A673 (cell line): ENCODE measurements around the gene LAMA4. TPM values are rescaled to one million over a fixed set of nuclear protein-coding genes. Genes with fewer than 3 reads are reported as not detected.

Experiments
- Bru-seq: library from RNA; stranded (reverse); fragments of 400-500 nt; gene quantifications from one replicate; lab custom pipeline; 2021; lab: Mats Ljungman, UMichigan
- BruChase-seq, 2 experiments: library from RNA; stranded (reverse); fragments of 400-500 nt; gene quantifications; one replicate each; lab custom pipeline; 2021; lab: Mats Ljungman, UMichigan
- BruUV-seq: library from RNA; stranded (reverse); fragments of 400-500 nt; replicated peaks from 2 replicates; lab custom pipeline; 2021; lab: Mats Ljungman, UMichigan
- CTCF ChIA-PET: fragments of 300-600 bp; sonication (Branson Sonifier 250); formaldehyde crosslinking; loops from one replicate; lab custom pipeline; 2022; ENCODE audit warnings: antibody characterized with exemption; lab: Charles Lee
- POLR2A ChIA-PET: fragments of 300-600 bp; sonication (Branson Sonifier 250); formaldehyde crosslinking; loops from one replicate; lab custom pipeline; 2022; ENCODE audit warnings: antibody characterized with exemption; ENCODE audit not compliant: low non-redundant PET; lab: Charles Lee
- DNase-seq: peaks from one replicate; pipeline ENCODE4 v3.0.0-alpha.2; 2015; ENCODE audit warnings: low spot score
- H3K27ac ChIP-seq: fragments of 200-600 bp; sonication (generic); 2 replicates; pipeline ENCODE4 v1.5.1; 2016; ENCODE audit warnings: mixed run types, low read depth, mild to moderate bottlenecking, mixed read lengths, antibody characterized with exemption, low read length; ENCODE audit not compliant: poor library complexity, severe bottlenecking
- H3K27me3 ChIP-seq: fragments of 200-600 bp; sonication (generic); replicated peaks from 2 replicates; pipeline ENCODE4 v1.6.1; 2017; ENCODE audit warnings: mixed run types, low read depth, mild to moderate bottlenecking, mixed read lengths, antibody characterized with exemption, low read length; ENCODE audit not compliant: insufficient read depth, poor library complexity
- H3K36me3 ChIP-seq: fragments of 200-600 bp; sonication (generic); 2 replicates; pipeline ENCODE4 v1.6.1; 2016; ENCODE audit warnings: mixed run types, mild to moderate bottlenecking, mixed read lengths, antibody characterized with exemption, low read length; ENCODE audit not compliant: insufficient read depth, poor library complexity, severe bottlenecking
- H3K4me1 ChIP-seq: fragments of 200-600 bp; sonication (generic); 2 replicates; pipeline ENCODE4 v1.6.1; 2017; ENCODE audit warnings: mixed run types, mild to moderate bottlenecking, mixed read lengths, antibody characterized with exemption, low read length; ENCODE audit not compliant: insufficient read depth, poor library complexity, severe bottlenecking
- H3K4me3 ChIP-seq: fragments of 200-600 bp; sonication (generic); 2 replicates; pipeline ENCODE4 v1.5.1; 2016; ENCODE audit warnings: low read depth, mixed run types, mild to moderate bottlenecking, mixed read lengths, low read length; ENCODE audit not compliant: poor library complexity, severe bottlenecking
- H3K9me3 ChIP-seq: fragments of 200-600 bp; sonication (generic); 2 replicates; pipeline ENCODE4 v1.6.1; 2016; ENCODE audit warnings: mixed run types, low read depth, mild to moderate bottlenecking, mixed read lengths, antibody characterized with exemption, low read length; ENCODE audit not compliant: poor library complexity, severe bottlenecking
- CTCF ChIP-seq: fragments of 300-800, 200-600 bp; sonication (generic); conservative IDR thresholded peaks from 2 replicates; pipeline ENCODE4 v1.5.1; 2017; ENCODE audit warnings: low read depth, mild to moderate bottlenecking, antibody characterized with exemption, low read length, moderate library complexity, mixed read lengths
- EZH2 ChIP-seq: fragments of 200-600 bp; sonication (generic); IDR thresholded peaks from 2 replicates; pipeline ENCODE4 v1.6.1; 2017; ENCODE audit warnings: borderline replicate concordance, low read depth, mild to moderate bottlenecking, mixed read lengths, antibody characterized with exemption, low read length; ENCODE audit not compliant: poor library complexity, severe bottlenecking
- intact Hi-C: fragments of 100-400 bp; cut with micrococcal nuclease; formaldehyde crosslinking; loops from one replicate; pipeline ENCODE4 v1.10.0; 2022; ENCODE audit not compliant: unreplicated experiment
- long read RNA-seq: library from polyadenylated mRNA; stranded (forward); transcript quantifications from one replicate; pipeline ENCODE4 v2.0.0, GENCODE V29; 2022
- total RNA-seq: library from RNA; stranded (reverse); gene quantifications from 2 replicates; pipeline ENCODE4 v1.2.3, GENCODE V29; 2021

The LAMA4 gene
- total RNA-seq (1.2 and 2.0 TPM in 2 replicates), Bru-seq, nascent RNA (percentile 20 among the genes with signal in this experiment), BruChase-seq, experiment 1, labeled RNA remaining after a 2-hour chase (percentile 14 among the genes with signal in this experiment), BruChase-seq, experiment 2, labeled RNA remaining after a 6-hour chase (percentile 14 among the genes with signal in this experiment)
- long read RNA-seq, partial matches to known transcripts, result 1 of 4 reads
- long read RNA-seq, other reads (novel, unspliced or antisense), result 3 of 4 reads

GRCh38 chr6:112253841-112254816, at the start of gene LAMA4:
LAMA4 (minus strand) TSS chr6:112254567; CDS start chr6:112254150, 417 bp downstream.
- Histone ChIP-seq H3K9me3 (no peaks in the 10 kb centered on the region), H3K4me3 (peak within 1 kb of the TSS; percentile 51), H3K36me3 (no peaks in the 10 kb centered on the region), H3K4me1 (no peaks in the 10 kb centered on the region), H3K27ac (no peak within 1 kb of the TSS), H3K27me3 (peaks cover 14% of the 10 kb centered on the region)
- DNase-seq, result peak; percentile 51
- intact Hi-C loops, result no loop called here
- CTCF ChIA-PET, result interaction anchor here (0.9 kb wide), 1 partner anchor 15 kb away, joined by 3 read pairs; no protein-coding TSS in a partner anchor
- BruUV-seq, result no TSS peak
- POLR2A ChIA-PET, result no interaction called here
- TF ChIP-seq CTCF (no peak), EZH2 (no peak)

DNA sequence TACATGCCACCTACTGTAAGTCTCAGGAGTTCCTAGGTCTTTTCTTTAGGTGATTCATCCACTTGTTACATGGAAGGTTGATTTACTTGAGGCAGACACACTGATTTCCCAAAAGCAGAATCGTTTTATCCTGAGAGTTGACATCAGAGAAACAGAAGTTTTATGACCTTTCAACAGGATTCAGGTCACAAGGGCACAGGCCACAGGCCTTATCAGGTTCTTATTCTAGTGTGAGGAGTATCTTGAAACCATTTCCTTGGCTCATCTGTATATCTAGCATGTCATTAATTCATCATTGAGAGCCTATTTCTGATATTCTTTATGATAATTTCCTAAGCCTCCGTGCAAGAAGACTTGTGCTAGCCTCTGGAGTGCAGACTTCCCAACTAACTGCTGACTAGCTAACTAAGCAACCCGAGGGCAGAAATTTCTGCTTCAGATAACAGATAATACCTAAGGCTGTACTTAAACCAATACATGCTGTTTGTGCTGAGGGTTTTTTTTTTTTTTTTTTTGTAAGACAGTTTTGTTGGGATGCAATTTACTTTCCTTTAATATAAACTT, 47.9 kb upstream of the LAMA4 start:
- ChIA-PET CTCF (no interaction called here), POLR2A (no interaction called here)
- Histone ChIP-seq H3K4me1 (no peaks in the 10 kb centered on the region), H3K27ac (no peak overlapping the region), H3K9me3 (no peaks in the 10 kb centered on the region), H3K36me3 (no peaks in the 10 kb centered on the region), H3K4me3 (no peak overlapping the region), H3K27me3 (peaks cover 14% of the 10 kb centered on the region)
- intact Hi-C loops, result no loop called here
- TF ChIP-seq CTCF (no peak), EZH2 (no peak)
- BruUV-seq, result no TSS peak
- DNase-seq, result no peak

DNA sequence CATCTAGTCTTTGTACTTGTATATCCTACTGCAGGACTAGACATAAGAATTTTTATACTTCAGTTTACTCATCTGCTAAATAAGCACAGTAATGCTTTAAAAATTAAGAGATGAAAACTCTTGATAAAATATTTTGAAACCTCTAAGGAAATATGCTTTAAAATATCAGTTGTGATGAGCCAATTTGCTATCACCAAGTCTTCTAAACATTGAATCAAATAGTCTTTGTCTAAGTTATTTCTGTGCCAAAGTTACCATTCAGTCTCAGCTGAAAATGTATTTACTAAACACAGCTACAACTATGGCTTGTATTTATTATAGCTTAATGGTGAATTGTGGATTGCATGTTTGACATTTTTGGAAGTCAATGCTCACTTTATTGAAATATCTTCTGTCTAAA, 46.5 kb upstream of the LAMA4 start:
- CTCF ChIA-PET, result no interaction called here

More for the DNA sequence above, 46.5 kb upstream of the LAMA4 start:
- H3K27ac ChIP-seq, result no peak overlapping the region
- no peak for TF ChIP-seq EZH2
- TF ChIP-seq CTCF, result no peak
- H3K4me1 ChIP-seq, result no peaks in the 10 kb centered on the region
- H3K36me3 ChIP-seq, result no peaks in the 10 kb centered on the region
- intact Hi-C loops, result no loop called here
- no TSS peak for BruUV-seq
- H3K9me3 ChIP-seq, result no peaks in the 10 kb centered on the region
- H3K4me3 ChIP-seq, result no peak overlapping the region
- H3K27me3 ChIP-seq, result peaks cover 4% of the 10 kb centered on the region
- DNase-seq, result no peak
- POLR2A ChIA-PET, result no interaction called here
